ENCODE results near the gene AIMP1.
A peak's percentile ranks its signal among the peaks of the same experiment; 100 is the strongest.
"Not testable (repeated sequence)": the region's sequence is repeated elsewhere in the genome, so short reads cannot be mapped to it uniquely, and the experiment has no call there.

Gene AIMP1

GRCh38 chr4:106316773-106317409 lies 541 bp downstream of the AIMP1 start:
- peak overlapping the region; percentile 67 to 98 (median 89) for H3K4me3 ChIP-seq
- H3K9me3 ChIP-seq (replicated peaks in 1 of 11) = peaks cover 7 to 19% (median 17%) of the 10 kb centered on the region in 11 experiments; a peak in 19 of 22 replicates
- H3K4me1 ChIP-seq = peaks cover 22 to 47% (median 39%) of the 10 kb centered on the region in 10 experiments

GRCh38 chr4:106317815-106318214 lies 1.5 kb downstream of the AIMP1 start:
- peak overlapping the region in 6 of 11 experiments; percentile 89 to 99 (median 97); a peak in 10 of 22 replicates for H3K9ac ChIP-seq

More at GRCh38 chr4:106316773-106317409, 541 bp downstream of the AIMP1 start:
- Histone ChIP-seq H3K27me3 (no peaks in the 10 kb centered on the region), H3K9ac (peak overlapping the region; percentile 89 to 99 (median 98)), H3K27ac (peak overlapping the region; percentile 95 to 99 (median 98)), H3K4me2 (peak overlapping the region; percentile 83 to 98 (median 90)), H4K20me1 (peaks cover 0 to 22% (median 0%) of the 10 kb centered on the region in 11 experiments; a peak in 6 of 22 replicates), H3K36me3 (peaks cover 13 to 33% (median 20%) of the 10 kb centered on the region in 11 experiments)
- no peak for TF ChIP-seq Cebpa-rat (IDR thresholded peaks at IDR 0.05)

GRCh38 chr4:106318511-106318910 lies 2.2 kb downstream of the AIMP1 start:
- no peak for TF ChIP-seq Cebpa-rat (IDR thresholded peaks at IDR 0.05)
- Histone ChIP-seq H3K4me2 (peak overlapping the region in 9 of 11 experiments; percentile 83 to 98 (median 90); a peak in 13 of 22 replicates), H4K20me1 (peaks cover 0 to 33% (median 6%) of the 10 kb centered on the region in 11 experiments; a peak in 9 of 22 replicates), H3K36me3 (peaks cover 13 to 44% (median 22%) of the 10 kb centered on the region in 11 experiments), H3K27me3 (no peaks in the 10 kb centered on the region), H3K4me3 (peak overlapping the region in 1 of 10 experiments; percentile 96; a peak in 1 of 20 replicates), H3K27ac (peak overlapping the region in 1 of 11 experiments; percentile 99; a peak in 2 of 22 replicates), H3K4me1 (peaks cover 20 to 40% (median 30%) of the 10 kb centered on the region in 10 experiments), H3K9ac (no peak overlapping the region), H3K9me3 (replicated peaks in 1 of 11) (peaks cover 7 to 19% (median 17%) of the 10 kb centered on the region in 11 experiments; a peak in 19 of 22 replicates)

More at GRCh38 chr4:106317815-106318214, 1.5 kb downstream of the AIMP1 start:
- peak overlapping the region in 7 of 11 experiments; percentile 95 to 99 (median 98); a peak in 10 of 22 replicates for H3K27ac ChIP-seq
- no peaks in the 10 kb centered on the region for H3K27me3 ChIP-seq
- no peak for TF ChIP-seq Cebpa-rat (IDR thresholded peaks at IDR 0.05)
- peaks cover 7 to 19% (median 17%) of the 10 kb centered on the region in 11 experiments; a peak in 19 of 22 replicates for H3K9me3 ChIP-seq (replicated peaks in 1 of 11)
- peaks cover 0 to 29% (median 5%) of the 10 kb centered on the region in 11 experiments; a peak in 9 of 22 replicates for H4K20me1 ChIP-seq
- H3K4me3 ChIP-seq = peak overlapping the region; percentile 67 to 98 (median 89); a peak in 19 of 20 replicates
- H3K36me3 ChIP-seq = peaks cover 13 to 43% (median 22%) of the 10 kb centered on the region in 11 experiments
- H3K4me2 ChIP-seq = peak overlapping the region; percentile 83 to 98 (median 90)
- H3K4me1 ChIP-seq = peaks cover 22 to 46% (median 37%) of the 10 kb centered on the region in 10 experiments

- H3K4me1 ChIP-seq = peaks cover 11 to 23% (median 15%) of the 10 kb centered on the region in 10 experiments
- H3K9me3 ChIP-seq (replicated peaks in 1 of 11) = peaks cover 7 to 19% (median 17%) of the 10 kb centered on the region in 11 experiments; a peak in 19 of 22 replicates
- H3K9ac ChIP-seq = no peak overlapping the region
- peaks cover 0 to 36% (median 6%) of the 10 kb centered on the region in 11 experiments; a peak in 10 of 22 replicates for H4K20me1 ChIP-seq
- no peaks in the 10 kb centered on the region for H3K27me3 ChIP-seq
- H3K36me3 ChIP-seq = peaks cover 19 to 52% (median 30%) of the 10 kb centered on the region in 11 experiments
- H3K4me2 ChIP-seq = no peak overlapping the region
- TF ChIP-seq Cebpa-rat (IDR thresholded peaks at IDR 0.05) = no peak
- H3K27ac ChIP-seq = no peak overlapping the region
- H3K4me3 ChIP-seq = no peak overlapping the region
These were observed 3.9 kb downstream of the AIMP1 start for GRCh38 chr4:106320235-106320634.

GRCh38 chr4:106321168-106321567 lies 4.8 kb downstream of the AIMP1 start:
- Histone ChIP-seq H3K4me1 (peaks cover 11 to 23% (median 15%) of the 10 kb centered on the region in 10 experiments), H3K36me3 (peaks cover 28 to 61% (median 38%) of the 10 kb centered on the region in 11 experiments), H4K20me1 (peaks cover 0 to 36% (median 6%) of the 10 kb centered on the region in 11 experiments; a peak in 10 of 22 replicates), H3K9me3 (replicated peaks in 1 of 11) (peaks cover 7 to 19% (median 17%) of the 10 kb centered on the region in 11 experiments; a peak in 19 of 22 replicates)
- not testable (repeated sequence) for H3K9ac ChIP-seq, H3K27ac ChIP-seq, H3K4me2 ChIP-seq, H3K4me3 ChIP-seq, H3K27me3 ChIP-seq

GRCh38 chr4:106321814-106322213 lies 5.5 kb downstream of the AIMP1 start:
- not testable (repeated sequence) for H3K4me3 ChIP-seq, H3K27me3 ChIP-seq, H3K4me2 ChIP-seq, H3K27ac ChIP-seq, H3K9ac ChIP-seq
- H3K9me3 ChIP-seq (replicated peaks in 1 of 11) = peaks cover 7 to 19% (median 17%) of the 10 kb centered on the region in 11 experiments; a peak in 19 of 22 replicates
- peaks cover 11 to 23% (median 15%) of the 10 kb centered on the region in 10 experiments for H3K4me1 ChIP-seq
- peaks cover 35 to 68% (median 45%) of the 10 kb centered on the region in 11 experiments for H3K36me3 ChIP-seq
- peaks cover 0 to 36% (median 6%) of the 10 kb centered on the region in 11 experiments; a peak in 10 of 22 replicates for H4K20me1 ChIP-seq

- Histone ChIP-seq H3K4me2 (no peak overlapping the region), H3K4me1 (peaks cover under 1 to 14% (median 4%) of the 10 kb centered on the region in 10 experiments; a peak in 18 of 20 replicates), H3K9ac (no peak overlapping the region), H3K36me3 (peaks cover 48 to 81% (median 58%) of the 10 kb centered on the region in 11 experiments), H3K4me3 (no peak overlapping the region), H3K27ac (no peak overlapping the region), H4K20me1 (peaks cover 0 to 33% (median 6%) of the 10 kb centered on the region in 11 experiments; a peak in 10 of 22 replicates), H3K27me3 (no peaks in the 10 kb centered on the region), H3K9me3 (replicated peaks in 1 of 11) (peaks cover 7 to 19% (median 17%) of the 10 kb centered on the region in 11 experiments; a peak in 19 of 22 replicates)
- no peak for TF ChIP-seq Cebpa-rat (IDR thresholded peaks at IDR 0.05)
These were observed 6.8 kb downstream of the AIMP1 start for GRCh38 chr4:106323119-106323518.

- H3K4me1 ChIP-seq = no peaks in the 10 kb centered on the region; a peak in 1 of 20 replicates
- H3K9me3 ChIP-seq (replicated peaks in 1 of 11) = peaks cover 0 to 7% (median 6%) of the 10 kb centered on the region in 11 experiments; a peak in 17 of 22 replicates
- H3K4me3 ChIP-seq = no peak overlapping the region
- peaks cover 60 to 85% (median 69%) of the 10 kb centered on the region in 11 experiments for H3K36me3 ChIP-seq
- no peak overlapping the region for H3K27ac ChIP-seq
- no peak overlapping the region for H3K9ac ChIP-seq
- H4K20me1 ChIP-seq = peaks cover 0 to 39% (median 12%) of the 10 kb centered on the region in 11 experiments; a peak in 11 of 22 replicates
- no peak overlapping the region for H3K4me2 ChIP-seq
- no peak for TF ChIP-seq Cebpa-rat (IDR thresholded peaks at IDR 0.05)
- H3K27me3 ChIP-seq = no peaks in the 10 kb centered on the region
These were observed 9.4 kb downstream of the AIMP1 start for GRCh38 chr4:106325800-106326199.
